ENCODE results near the gene PTCH1. TPM values are rescaled to one million over a fixed set of nuclear protein-coding genes. Genes with fewer than 3 reads are reported as not detected.

Gene PTCH1
- total and polyA plus RNA-seq, 2 experiments from 2014 or later = 7.3 to 13.9 TPM

DNA sequence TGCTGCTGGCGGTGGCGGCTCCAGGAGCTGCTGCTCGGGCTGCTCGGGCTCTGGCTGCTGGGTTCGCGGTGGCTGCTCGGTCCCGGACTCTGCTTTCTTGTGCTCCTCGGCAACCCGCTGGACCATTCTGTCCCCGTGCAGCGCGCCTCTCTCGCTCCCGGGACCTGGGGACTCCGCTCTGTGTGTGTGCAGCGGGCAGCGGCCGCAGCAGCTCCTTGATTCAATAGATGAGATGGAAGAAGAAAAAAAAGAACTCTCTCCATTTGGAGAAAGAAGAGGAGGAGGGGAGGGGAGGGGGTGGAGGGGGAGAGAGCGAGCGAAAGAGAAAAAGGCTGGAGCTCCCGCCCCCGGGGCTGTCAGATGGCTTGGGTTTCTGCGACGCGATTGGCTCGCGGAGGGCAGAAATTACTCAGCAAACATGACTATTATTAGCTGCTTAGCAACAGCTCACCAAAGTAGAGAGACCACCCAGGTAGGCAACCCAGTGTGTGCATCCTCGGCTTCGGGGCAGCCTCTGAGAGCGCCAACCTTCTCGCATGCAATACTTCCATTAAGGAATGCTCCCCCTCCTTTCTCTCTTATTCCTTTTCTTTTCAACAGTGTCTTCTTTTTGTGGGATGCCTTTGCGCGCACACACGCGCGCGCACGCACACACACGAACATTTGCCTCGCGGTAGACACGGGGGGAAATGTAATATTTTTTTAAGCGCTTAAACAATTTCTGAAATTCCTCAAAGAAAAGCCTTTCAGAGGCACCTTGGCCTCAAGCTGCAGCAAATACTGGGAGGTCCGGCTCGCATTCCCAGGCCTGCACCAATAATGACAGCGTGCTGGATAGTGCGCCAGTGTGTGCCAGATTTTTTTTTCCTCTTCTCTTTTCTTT, 7.6 kb downstream of the PTCH1 start:
- Histone ChIP-seq H3K9me3 (ENCODE audit: low read depth) (no peaks in the 10 kb centered on the region), H3K36me3 (no peaks in the 10 kb centered on the region), H3K27ac (peak overlapping the region; percentile 98), H3K4me1 (ENCODE audit: low read depth) (peaks cover 21% of the 10 kb centered on the region), H3K27me3 (peaks cover 9% of the 10 kb centered on the region), H3K4me3 (peak overlapping the region; percentile 72)
- DNase-seq (ENCODE audit: low read depth in 1 of 2, low spot score in 1 of 2) = peak; percentile 95 to 97
- TF ChIP-seq, protein P1, sequence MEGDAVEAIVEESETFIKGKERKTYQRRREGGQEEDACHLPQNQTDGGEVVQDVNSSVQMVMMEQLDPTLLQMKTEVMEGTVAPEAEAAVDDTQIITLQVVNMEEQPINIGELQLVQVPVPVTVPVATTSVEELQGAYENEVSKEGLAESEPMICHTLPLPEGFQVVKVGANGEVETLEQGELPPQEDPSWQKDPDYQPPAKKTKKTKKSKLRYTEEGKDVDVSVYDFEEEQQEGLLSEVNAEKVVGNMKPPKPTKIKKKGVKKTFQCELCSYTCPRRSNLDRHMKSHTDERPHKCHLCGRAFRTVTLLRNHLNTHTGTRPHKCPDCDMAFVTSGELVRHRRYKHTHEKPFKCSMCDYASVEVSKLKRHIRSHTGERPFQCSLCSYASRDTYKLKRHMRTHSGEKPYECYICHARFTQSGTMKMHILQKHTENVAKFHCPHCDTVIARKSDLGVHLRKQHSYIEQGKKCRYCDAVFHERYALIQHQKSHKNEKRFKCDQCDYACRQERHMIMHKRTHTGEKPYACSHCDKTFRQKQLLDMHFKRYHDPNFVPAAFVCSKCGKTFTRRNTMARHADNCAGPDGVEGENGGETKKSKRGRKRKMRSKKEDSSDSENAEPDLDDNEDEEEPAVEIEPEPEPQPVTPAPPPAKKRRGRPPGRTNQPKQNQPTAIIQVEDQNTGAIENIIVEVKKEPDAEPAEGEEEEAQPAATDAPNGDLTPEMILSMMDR (IDR thresholded peaks at IDR 0.05; ENCODE audit: low read depth, low read length) = no peak

DNA sequence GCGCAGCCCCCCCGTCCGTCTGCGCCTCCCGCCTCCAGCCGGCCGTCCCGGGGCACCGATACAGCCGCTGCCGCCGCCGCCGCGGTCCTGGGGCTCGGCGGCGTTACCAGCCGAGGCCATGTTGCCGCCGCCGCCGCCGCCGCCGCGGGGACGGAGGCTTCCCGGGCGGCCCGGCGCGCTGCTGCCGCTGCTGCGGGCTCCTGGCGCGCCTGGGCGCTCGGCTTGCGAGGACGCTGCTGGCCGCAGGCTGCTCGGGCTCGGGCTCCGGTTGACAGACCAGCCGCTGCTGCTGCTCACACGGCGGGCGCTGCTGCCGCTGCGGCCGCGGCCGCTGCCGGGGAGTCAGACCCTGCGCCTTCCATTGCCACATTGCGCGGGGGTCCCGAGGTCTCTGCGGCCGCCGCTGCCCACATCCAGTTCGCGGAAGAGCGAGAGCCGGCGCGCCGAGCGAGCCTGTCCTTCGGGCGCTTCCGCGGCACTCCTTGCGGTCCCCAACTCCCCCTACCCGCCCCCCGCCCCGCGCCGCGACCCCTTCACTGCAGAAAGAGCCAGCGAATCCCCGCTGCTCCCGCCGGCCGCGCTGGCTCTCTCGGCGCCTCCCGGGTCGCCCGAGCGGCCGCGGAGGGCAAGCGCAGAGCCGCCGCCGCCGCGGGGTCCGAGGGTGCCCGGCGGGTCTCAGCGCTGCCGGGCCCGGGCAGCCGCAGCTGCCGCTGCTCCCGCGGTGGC, 8.4 kb downstream of the PTCH1 start:
- Histone ChIP-seq H3K27ac (peak overlapping the region; percentile 98), H3K9me3 (ENCODE audit: low read depth) (no peaks in the 10 kb centered on the region), H3K27me3 (peaks cover 1% of the 10 kb centered on the region), H3K4me1 (ENCODE audit: low read depth) (peaks cover 22% of the 10 kb centered on the region), H3K4me3 (peak overlapping the region; percentile 72), H3K36me3 (no peaks in the 10 kb centered on the region)
- DNase-seq (ENCODE audit: low read depth in 1 of 2, low spot score in 1 of 2) = peak in 1 of 2 donors; percentile 41
- TF ChIP-seq, protein P1 (IDR thresholded peaks at IDR 0.05; ENCODE audit: low read depth, low read length) = no peak

DNA sequence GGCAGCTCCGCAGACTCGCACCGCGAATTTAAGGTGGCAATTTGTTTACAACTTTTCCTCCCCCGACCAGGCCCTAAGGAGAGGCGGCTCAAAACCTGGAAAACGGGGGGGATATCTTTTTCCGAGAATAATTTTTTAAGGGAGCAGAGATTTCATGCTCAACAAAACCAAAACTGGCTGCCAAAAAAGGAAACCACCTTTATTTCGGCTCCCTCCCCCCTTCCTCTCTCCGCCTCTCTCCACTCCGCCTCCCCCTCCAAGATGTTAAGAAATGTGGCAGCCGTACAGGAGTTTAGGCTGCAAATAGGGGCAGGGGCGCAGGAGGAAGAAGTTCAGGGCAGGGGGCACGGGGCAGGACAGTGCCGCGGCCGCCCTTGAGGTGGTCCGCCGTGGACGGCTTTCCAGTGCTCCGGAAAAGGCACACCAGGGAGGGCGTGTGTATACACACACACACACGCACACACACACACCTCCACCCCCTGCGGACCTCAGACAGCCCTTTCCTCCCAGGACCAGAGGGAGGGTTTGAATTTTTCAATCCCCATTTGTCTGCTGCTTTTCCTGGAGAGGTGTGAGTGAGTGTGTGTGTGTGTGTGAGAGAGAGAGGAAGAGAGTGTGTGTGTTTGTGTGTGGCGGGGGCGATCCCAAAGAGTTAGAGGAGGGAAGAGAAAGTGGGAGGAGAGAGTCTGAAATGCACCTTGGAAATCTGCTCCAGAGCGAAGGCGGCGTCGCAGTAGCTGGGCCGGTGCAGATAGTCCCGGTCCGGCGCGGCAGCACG, 9.1 kb downstream of the PTCH1 start:
- peak; percentile 68 to 83 for DNase-seq (ENCODE audit: low read depth in 1 of 2, low spot score in 1 of 2)
- no peaks in the 10 kb centered on the region for H3K27me3 ChIP-seq
- peaks cover 21% of the 10 kb centered on the region for H3K4me1 ChIP-seq (ENCODE audit: low read depth)
- peak overlapping the region; percentile 72 for H3K4me3 ChIP-seq
- TF ChIP-seq, protein P1 (IDR thresholded peaks at IDR 0.05; ENCODE audit: low read depth, low read length) = no peak
- H3K9me3 ChIP-seq (ENCODE audit: low read depth) = no peaks in the 10 kb centered on the region
- H3K36me3 ChIP-seq = no peaks in the 10 kb centered on the region
- peak overlapping the region; percentile 98 for H3K27ac ChIP-seq

DNA sequence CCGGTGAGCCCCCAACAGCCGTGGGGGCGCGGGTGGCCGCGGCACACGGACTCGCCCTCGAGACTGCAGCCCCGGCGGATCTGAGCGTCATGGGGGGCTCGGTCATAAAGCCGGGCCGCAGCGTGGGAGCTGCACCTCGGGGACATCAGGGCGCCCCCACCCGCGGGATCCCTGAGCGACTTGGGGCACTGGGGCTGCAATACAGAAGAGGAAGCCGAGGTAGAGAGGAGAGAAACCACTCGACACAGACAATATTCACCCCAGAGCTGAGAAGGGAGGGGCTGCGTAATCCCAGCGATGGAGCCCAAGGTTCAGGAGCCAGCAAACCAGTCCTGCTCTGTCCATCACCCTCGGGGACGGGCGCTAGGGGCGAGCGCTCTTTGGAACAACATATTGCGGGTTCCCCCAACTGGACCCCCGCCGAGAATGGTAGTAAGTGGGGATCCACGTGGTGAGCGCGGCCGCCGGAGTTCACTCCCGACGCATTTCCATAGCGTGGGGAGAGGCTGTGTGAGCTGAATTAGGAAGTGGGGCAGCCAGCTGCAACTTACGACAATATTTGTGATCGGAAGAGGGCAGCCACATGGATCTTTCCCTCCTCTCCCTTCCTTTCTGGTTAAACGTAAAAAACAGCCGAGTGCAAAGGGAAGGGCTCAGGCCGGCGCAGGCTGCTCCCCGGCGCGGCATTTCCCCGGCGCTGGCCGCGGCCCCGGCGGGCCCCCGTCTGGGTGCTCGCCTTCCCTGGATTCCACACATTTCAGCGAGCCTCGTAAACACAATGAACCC, 9.9 kb downstream of the PTCH1 start:
- peak overlapping the region; percentile 72 for H3K4me3 ChIP-seq
- H3K27me3 ChIP-seq = no peaks in the 10 kb centered on the region
- no peaks in the 10 kb centered on the region for H3K9me3 ChIP-seq (ENCODE audit: low read depth)
- H3K27ac ChIP-seq = peak overlapping the region; percentile 98
- peaks cover 20% of the 10 kb centered on the region for H3K4me1 ChIP-seq (ENCODE audit: low read depth)
- TF ChIP-seq, protein P1 (IDR thresholded peaks at IDR 0.05; ENCODE audit: low read depth, low read length) = no peak
- no peaks in the 10 kb centered on the region for H3K36me3 ChIP-seq
- DNase-seq (ENCODE audit: low read depth in 1 of 2, low spot score in 1 of 2) = peak; percentile 69 to 78

DNA sequence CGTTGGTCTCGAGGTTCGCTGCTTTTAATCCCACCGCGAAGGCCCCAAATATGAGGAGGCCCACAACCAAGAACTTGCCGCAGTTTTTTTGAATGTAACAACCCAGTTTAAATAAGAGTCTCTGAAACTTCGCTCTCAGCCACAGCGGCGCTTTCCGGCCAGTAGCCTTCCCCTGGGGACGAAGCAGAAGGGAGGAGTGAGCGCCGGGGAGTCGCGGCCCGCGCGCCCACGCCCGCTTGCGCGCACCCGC, 10.4 kb downstream of the PTCH1 start:
- peak overlapping the region; percentile 98 for H3K27ac ChIP-seq
- peak; percentile 60 to 63 for DNase-seq (ENCODE audit: low read depth in 1 of 2, low spot score in 1 of 2)

More for the DNA sequence above, 10.4 kb downstream of the PTCH1 start:
- Histone ChIP-seq H3K27me3 (no peaks in the 10 kb centered on the region), H3K9me3 (ENCODE audit: low read depth) (no peaks in the 10 kb centered on the region), H3K4me3 (peak overlapping the region; percentile 72), H3K4me1 (ENCODE audit: low read depth) (peaks cover 17% of the 10 kb centered on the region), H3K36me3 (no peaks in the 10 kb centered on the region)
- TF ChIP-seq, protein P1 (IDR thresholded peaks at IDR 0.05; ENCODE audit: low read depth, low read length) = no peak
